Lower leg skin (tissue), 4 donors: ENCODE measurements around the gene PLCB1. TPM values are rescaled to one million over a fixed set of nuclear protein-coding genes. Genes with fewer than 3 reads are reported as not detected.

Experiments
- DNase-seq, 2 donors: peaks; one replicate each; pipeline ENCODE4 v3.0.0-alpha.2; 2019; ENCODE audit warnings: low spot score in 2 of 2
- H3K4me3 ChIP-seq: fragments of 200-600 bp; sonication (generic); 2 replicates; pipeline ENCODE4 v1.5.1; 2017; ENCODE audit warnings: mild to moderate bottlenecking, low read depth; ENCODE audit not compliant: poor library complexity, severe bottlenecking
- POLR2A ChIP-seq, 2 donors: fragments of 450-650 bp; IDR thresholded peaks; one replicate each; pipeline ENCODE4 v1.6.1; 2016 to 2017; ENCODE audit warnings: antibody characterized with exemption in 2 of 2, mild to moderate bottlenecking in 1 of 2, moderate library complexity in 1 of 2
- WGBS, 2 donors: methylation state at CpG; one replicate each; pipeline ENCODE4 v1.1.5; 2018; 5-methylcytosine and 5-hydroxymethylcytosine counted together
- intact Hi-C: fragments of 100-400 bp; cut with DNase I; formaldehyde crosslinking; loops from one replicate; pipeline ENCODE4 v1.15.0; 2023; ENCODE audit warnings: low total_unique reads
- total RNA-seq, 4 donors: library from RNA; depleted of rRNA; stranded (reverse); fragments of >200 nt; gene quantifications; one replicate each; pipeline ENCODE4 v1.1.0, GENCODE V29; 2016
- TF ChIP-seq, protein P1 (sequence below), 3 donors: fragments of 450-650 bp; IDR thresholded peaks; one replicate each; pipeline ENCODE4 v1.5.1; 2016; ENCODE audit warnings: antibody characterized with exemption in 3 of 3, mild to moderate bottlenecking in 3 of 3, moderate library complexity in 2 of 3

PLCB1 gene
- total RNA-seq, 4 donors from 2014 or later, result 4.1 to 16.2 (median 9.1) TPM

DNA sequence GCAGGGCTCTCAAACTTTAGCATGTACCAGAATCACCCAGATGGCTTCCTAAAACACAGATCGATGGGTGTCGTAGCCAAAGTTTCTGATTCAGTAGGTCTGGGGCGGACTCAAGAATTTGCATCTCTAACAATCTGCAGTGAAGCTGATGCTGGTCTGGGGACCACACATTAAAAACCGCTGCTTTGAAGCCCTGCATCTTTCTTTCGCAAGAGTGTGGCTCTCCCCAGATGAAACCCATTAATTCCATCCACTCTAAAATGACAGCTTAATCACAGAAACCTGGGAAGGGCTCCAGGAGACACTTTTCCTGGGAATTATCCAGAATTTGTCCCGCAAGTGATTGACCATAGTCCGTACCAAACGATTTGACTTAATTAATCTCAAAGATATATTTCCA lies 617.0 kb downstream of the PLCB1 start:
- H3K4me3 ChIP-seq, result no peak overlapping the region
- intact Hi-C loops, result no loop called here
- TF ChIP-seq, protein P1, sequence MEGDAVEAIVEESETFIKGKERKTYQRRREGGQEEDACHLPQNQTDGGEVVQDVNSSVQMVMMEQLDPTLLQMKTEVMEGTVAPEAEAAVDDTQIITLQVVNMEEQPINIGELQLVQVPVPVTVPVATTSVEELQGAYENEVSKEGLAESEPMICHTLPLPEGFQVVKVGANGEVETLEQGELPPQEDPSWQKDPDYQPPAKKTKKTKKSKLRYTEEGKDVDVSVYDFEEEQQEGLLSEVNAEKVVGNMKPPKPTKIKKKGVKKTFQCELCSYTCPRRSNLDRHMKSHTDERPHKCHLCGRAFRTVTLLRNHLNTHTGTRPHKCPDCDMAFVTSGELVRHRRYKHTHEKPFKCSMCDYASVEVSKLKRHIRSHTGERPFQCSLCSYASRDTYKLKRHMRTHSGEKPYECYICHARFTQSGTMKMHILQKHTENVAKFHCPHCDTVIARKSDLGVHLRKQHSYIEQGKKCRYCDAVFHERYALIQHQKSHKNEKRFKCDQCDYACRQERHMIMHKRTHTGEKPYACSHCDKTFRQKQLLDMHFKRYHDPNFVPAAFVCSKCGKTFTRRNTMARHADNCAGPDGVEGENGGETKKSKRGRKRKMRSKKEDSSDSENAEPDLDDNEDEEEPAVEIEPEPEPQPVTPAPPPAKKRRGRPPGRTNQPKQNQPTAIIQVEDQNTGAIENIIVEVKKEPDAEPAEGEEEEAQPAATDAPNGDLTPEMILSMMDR (IDR thresholded peaks at IDR 0.05), result no peak
- no peak for TF ChIP-seq POLR2A (IDR thresholded peaks at IDR 0.05)
- no peak for DNase-seq
- WGBS, 2 donors, result 46 to 68% methylated on average over 8 of the region's 8 CpGs

DNA sequence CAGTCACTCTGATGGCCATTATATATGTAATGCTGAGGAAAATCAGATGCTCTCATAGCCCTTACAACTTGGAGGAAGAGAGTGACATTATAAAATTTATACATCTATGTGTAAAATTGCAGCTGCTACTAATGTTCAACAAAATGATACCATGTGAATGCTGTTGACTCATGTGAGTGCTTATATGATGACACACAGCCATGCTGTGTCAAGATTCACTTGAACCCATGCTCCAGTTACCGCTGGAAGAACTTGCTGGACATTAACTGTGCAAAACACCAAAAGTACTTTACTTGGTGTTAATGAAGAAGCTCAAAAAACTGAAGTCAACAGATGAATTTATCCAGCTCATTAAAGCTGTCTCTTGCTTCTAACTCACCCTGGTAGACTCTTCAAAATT lies 617.9 kb downstream of the PLCB1 start:
- TF ChIP-seq, protein P1 (IDR thresholded peaks at IDR 0.05), result no peak
- TF ChIP-seq POLR2A (IDR thresholded peaks at IDR 0.05), result no peak
- H3K4me3 ChIP-seq, result no peak overlapping the region
- intact Hi-C loops, result no loop called here
- DNase-seq, result no peak
- 85 to 91% methylated on average over 1 of the region's 1 CpG for WGBS, 2 donors

DNA sequence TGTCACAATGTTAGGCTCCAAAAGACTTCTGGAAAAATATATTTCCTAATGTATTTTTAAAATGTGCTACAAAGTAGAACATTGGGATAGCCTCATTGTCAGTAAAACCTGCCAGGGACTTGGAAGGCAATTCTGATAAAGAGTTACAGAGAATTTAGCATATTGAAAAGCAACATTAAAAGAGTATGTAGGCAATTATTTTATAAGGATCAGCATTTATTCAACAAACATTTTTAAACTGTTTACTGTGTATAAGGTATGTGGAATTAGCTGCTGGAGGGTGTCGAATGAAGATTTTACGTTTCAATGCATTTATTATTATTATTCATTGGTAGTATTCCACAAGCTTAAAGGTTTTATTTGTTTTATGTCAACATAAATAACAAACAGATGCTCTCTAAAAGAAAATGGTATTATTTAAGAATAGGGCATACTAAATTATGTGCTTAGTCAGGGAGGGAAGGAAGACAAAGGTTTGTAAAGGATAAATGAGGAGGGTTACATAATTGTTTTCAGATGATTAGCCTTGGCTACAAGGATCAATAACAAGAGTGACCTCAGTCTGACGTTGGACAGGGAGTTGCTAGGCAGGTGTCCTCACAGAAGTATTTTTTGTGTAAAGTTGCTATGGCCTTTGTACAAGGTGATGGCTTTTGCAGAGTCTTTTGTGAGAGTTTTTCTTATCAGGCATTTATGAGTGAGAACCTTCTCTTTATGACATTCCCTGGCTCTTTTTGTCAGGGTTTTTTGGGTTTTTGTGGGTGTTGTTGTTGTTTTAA lies 623.5 kb downstream of the PLCB1 start:
- no peak overlapping the region for H3K4me3 ChIP-seq
- intact Hi-C loops, result no loop called here
- no peak for TF ChIP-seq POLR2A (IDR thresholded peaks at IDR 0.05)
- TF ChIP-seq, protein P1 (IDR thresholded peaks at IDR 0.05), result no peak
- DNase-seq, result no peak
- WGBS, 2 donors, result 71 to 72% methylated on average over 3 of the region's 3 CpGs

DNA sequence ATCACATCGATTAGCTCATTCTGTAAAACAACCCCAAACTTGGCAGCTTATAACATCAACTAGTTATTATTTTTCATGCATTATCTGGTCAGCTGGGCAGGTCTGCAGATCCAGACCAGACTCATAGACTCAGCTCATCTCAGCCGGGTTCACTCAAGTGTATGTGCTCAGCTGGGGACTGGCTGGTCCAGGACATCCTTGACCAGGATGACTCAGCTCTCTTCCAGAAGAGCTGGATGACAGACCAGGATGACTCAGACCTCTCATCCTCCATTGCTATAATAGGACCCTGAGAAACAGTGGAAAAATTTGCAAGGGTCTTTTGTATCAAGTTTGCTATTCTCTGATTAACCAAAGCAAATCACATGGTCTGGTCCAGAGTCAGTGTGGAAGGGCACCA lies 624.3 kb downstream of the PLCB1 start:
- DNase-seq, result no peak
- WGBS, 2 donors, result 78 to 81% methylated on average over 2 of the region's 2 CpGs
- TF ChIP-seq, protein P1 (IDR thresholded peaks at IDR 0.05), result no peak
- no peak for TF ChIP-seq POLR2A (IDR thresholded peaks at IDR 0.05)
- H3K4me3 ChIP-seq, result no peak overlapping the region
- intact Hi-C loops, result no loop called here

- no peak for DNase-seq
- TF ChIP-seq POLR2A (IDR thresholded peaks at IDR 0.05), result no peak
- 52 to 64% methylated on average over 4 of the region's 4 CpGs for WGBS, 2 donors
- no peak overlapping the region for H3K4me3 ChIP-seq
- intact Hi-C loops, result no loop called here
These were observed 625.1 kb downstream of the PLCB1 start for GRCh38 chr20:8757146-8757545.

GRCh38 chr20:8764344-8764962 lies 632.4 kb downstream of the PLCB1 start:
- DNase-seq, result no peak
- TF ChIP-seq POLR2A (IDR thresholded peaks at IDR 0.05), result no peak
- TF ChIP-seq, protein P1 (IDR thresholded peaks at IDR 0.05), result no peak
- intact Hi-C loops, result no loop called here
- H3K4me3 ChIP-seq, result no peak overlapping the region
- WGBS, 2 donors, result 51 to 57% methylated on average over 4 of the region's 4 CpGs
